22Rv1 (cell line): ENCODE measurements around the gene EME1.

Experiments used
- H3K27ac ChIP-seq: fragments of 450-650 bp; 2 replicates; pipeline ENCODE4 v1.5.1; 2017
- ZFX ChIP-seq: fragments of 450-650 bp; IDR thresholded peaks from 2 replicates; pipeline ENCODE4 v1.6.1; 2017; ENCODE audit warnings: antibody characterized with exemption, borderline replicate concordance
- TF ChIP-seq, protein P1 (sequence below): fragments of 450-650 bp; IDR thresholded peaks from 2 replicates; pipeline ENCODE4 v1.5.1; 2017; ENCODE audit warnings: mild to moderate bottlenecking

Gene EME1

DNA sequence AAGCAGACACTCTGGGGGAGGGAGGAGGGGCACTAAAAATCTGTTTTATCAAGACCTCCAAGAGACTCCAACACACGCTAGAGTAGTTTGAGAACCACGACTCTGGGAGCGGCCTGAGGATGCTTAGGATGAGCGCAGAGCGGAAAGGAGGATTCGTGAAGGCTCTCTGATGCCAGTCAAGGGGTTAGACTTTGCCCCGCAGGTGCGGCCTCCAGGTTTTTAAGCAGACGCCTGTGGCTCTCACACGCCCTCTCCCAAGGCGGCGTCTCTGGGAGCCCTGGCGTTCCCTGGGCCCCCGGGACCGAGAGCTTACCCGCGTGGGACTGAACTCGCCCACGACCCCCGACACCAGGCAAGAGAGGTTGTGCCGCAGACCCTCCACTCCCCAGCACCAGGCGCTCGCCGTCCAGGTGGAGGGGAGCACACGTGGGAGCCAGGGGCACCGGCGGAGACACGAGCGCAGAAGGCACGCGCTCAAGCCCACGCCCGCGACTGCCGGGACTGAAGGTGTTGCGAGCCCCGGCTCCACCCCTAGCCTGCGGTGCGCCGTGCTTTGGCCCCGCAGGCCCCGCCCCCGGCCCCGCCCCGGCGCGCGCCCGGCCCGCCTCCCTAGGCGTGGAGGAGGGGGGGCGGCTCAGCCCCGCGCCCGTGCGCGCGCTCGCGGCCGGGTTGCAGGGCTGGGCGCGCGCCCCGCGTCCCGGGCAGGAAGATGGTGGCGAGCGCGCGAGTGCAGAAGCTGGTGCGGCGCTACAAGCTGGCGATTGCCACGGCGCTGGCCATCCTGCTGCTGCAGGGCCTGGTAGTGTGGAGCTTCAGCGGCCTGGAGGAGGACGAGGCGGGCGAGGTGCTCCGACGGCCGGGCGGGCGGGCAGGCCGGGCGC is 27.4 kb upstream of the EME1 start, which contains the start of gene XYLT2:
Gene XYLT2, plus strand, starts transcription at position 695 of the 881 bp plus-strand sequence. Its CDS starts 15 bp downstream, at position 710.
- TF ChIP-seq ZFX: no peak
- TF ChIP-seq, protein P1, sequence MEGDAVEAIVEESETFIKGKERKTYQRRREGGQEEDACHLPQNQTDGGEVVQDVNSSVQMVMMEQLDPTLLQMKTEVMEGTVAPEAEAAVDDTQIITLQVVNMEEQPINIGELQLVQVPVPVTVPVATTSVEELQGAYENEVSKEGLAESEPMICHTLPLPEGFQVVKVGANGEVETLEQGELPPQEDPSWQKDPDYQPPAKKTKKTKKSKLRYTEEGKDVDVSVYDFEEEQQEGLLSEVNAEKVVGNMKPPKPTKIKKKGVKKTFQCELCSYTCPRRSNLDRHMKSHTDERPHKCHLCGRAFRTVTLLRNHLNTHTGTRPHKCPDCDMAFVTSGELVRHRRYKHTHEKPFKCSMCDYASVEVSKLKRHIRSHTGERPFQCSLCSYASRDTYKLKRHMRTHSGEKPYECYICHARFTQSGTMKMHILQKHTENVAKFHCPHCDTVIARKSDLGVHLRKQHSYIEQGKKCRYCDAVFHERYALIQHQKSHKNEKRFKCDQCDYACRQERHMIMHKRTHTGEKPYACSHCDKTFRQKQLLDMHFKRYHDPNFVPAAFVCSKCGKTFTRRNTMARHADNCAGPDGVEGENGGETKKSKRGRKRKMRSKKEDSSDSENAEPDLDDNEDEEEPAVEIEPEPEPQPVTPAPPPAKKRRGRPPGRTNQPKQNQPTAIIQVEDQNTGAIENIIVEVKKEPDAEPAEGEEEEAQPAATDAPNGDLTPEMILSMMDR: no peak
- H3K27ac ChIP-seq: peak within 1 kb of the TSS; percentile 71

DNA sequence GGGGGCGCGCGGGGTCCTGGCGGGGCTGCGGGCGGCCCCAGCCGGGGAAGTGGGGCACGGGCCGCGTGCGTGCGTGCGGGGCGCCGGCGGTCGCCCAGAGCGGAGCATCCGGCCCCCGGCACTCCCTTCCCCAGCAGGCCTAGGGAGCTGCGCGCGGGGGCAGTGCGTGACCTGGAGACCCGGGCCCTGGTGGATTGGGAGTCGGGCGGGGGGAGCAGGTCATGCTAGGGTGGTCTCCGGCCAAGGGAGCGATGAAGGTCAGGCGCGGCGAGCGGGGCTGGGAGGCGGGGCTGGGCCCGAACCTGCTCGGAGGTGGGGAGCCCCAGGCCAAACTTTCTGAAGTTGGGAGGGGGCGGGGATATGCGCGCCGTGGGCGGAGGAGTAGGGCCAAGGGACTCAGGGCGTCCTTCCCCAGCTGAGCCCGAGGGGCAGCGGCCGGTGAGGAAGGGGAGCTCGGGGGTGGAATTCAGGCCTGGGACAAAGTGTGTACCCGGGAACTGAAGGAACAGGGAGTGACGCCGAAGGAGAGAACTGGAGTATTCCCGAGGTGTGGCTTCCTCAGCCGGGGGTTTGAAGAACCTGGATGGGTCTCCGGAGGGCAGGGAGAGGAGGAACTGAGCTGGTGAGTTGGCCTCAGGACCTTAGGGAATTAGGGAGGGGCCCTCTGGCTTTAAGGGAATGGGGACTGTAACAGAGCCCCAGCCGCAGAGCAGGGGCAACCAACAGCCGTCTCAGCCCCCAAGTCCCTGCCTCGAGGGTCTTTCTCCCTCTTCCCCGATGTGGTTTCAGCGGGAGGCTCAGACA is 26.5 kb upstream of the EME1 start:
- peak overlapping the region; percentile 71 for H3K27ac ChIP-seq
- no peak for TF ChIP-seq ZFX
- TF ChIP-seq, protein P1: no peak

DNA sequence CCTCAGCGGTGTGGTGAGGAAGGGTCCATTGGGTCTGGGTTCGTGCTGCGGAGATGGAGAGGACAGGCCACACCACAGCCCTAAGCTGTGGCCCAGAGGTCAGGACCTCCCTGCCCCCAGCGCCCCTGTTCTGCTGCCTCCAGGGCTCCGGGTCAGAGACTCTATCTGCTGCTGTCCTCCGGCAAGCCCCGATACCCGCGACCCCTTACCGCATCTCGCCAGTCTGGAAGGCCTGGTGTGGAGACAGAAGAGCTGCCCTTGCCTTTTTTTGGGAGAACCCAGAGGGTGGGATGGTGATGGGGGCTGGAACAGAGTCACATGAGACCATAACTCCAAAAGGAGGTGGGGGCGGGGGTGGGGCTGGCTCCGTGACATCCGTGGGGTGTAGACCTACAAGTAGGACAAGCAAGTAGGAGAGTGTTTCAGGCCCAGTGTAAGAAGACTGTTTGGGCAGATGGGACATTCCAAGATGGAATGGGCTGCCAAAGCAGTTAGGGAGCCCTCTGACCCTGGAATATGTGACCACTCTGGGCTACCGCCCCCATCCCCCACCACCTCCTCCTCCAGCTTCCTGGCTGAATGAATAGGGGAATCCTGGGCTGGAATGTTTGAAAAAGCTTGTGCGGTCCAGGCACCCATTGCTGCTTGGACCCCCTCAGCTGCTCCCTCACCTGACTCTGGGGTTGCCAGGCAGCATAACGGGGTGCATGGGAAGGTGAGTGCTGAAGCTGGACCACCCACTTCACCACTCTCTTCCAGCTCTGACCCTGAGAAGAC is 25.7 kb upstream of the EME1 start:
- H3K27ac ChIP-seq: no peak overlapping the region
- TF ChIP-seq, protein P1: no peak
- no peak for TF ChIP-seq ZFX

DNA sequence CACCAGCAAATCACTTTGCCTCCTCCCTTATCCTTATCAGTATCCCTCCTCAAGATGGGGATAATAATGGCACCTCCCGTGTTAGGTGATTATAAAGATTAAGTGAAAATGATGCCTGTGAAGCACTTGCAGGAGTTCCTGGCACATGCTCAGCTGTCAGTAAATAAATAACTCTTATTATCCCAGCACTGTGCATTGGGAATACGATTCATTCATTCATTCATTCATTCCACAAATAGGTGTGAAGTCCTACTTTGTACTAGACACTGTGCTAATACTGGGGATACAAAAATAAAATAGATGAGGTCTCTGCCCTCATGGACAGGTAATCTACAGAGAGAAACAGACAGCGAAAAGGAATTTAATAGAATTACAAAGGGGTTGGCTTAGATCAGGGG is 25.1 kb upstream of the EME1 start:
- no peak for TF ChIP-seq ZFX
- TF ChIP-seq, protein P1: no peak
- no peak overlapping the region for H3K27ac ChIP-seq

DNA sequence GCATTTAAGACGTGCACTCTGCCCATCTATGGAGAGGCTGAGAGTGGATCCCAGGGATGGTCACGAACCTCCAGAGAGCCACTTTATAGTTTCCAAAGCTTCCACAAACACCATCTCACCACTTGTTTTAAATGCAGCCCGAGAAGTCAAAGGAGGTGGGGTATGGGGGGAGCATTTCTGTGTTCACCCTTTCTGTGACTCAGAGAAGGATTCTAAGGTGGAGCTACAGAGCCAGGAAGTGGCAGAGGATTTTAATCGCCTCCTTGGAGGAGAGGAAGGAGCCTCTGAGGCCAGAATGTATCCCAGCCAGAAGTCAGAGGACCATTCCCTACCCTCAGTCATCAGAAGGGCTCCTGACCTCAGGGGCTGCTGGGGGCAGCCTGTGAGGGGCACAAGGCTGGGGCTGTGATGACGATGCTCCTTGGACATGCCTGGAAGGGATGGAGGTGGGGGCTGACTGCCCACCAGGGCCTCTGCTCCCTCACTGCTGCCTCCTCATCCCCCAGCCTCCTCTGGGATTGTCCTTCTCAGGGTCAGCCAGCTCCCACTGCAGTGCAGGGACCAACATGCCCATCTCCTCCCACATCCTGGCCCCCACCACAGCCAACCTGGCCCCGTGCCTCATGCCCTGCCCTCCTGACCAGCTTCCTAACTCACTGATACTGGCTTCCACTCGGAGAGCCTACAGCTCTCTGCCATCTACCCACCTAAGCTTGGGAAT is 24.3 kb upstream of the EME1 start:
- H3K27ac ChIP-seq: no peak overlapping the region
- TF ChIP-seq, protein P1: no peak
- no peak for TF ChIP-seq ZFX

DNA sequence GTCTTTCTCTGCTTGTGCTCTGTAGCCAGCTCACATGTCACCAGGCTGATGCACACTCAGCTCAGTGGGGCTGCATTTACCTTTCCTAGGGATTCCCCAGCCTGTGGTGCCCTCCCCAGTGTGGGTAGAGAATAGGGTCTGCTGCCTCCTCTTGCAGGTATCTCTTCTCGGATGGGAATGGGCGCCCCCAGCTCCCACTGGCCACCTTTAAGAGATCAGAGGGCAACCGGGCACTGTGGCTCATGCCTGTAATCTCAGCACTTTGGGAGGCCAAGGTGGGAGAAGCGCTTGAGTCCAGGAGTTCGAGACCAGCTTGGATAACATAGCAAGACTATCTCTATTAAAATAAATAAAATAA is 23.8 kb upstream of the EME1 start:
- TF ChIP-seq ZFX: no peak
- TF ChIP-seq, protein P1: no peak
- H3K27ac ChIP-seq: no peak overlapping the region
